Measurements from ENCODE around the gene AHI1. TPM values are rescaled to one million over a fixed set of nuclear protein-coding genes. Genes with fewer than 3 reads are reported as not detected.

The AHI1 gene
- total RNA-seq, 2 experiments from 2014 or later, result 21.1 to 27.5 TPM

- POLR2A ChIA-PET, result no interaction called here
- Histone ChIP-seq H3K27ac (ENCODE audit: low read depth in 1 of 2, low read length in 2 of 2) (no peak overlapping the region), H3K36me3 (ENCODE audit: insufficient read depth, low read length) (no peaks in the 10 kb centered on the region), H3K4me1 (ENCODE audit: insufficient read depth, low read length) (no peaks in the 10 kb centered on the region), H3K27me3 (ENCODE audit: control insufficient read depth in 1 of 2, insufficient read depth in 2 of 2, low read length in 2 of 2) (no peaks in the 10 kb centered on the region), H3K4me3 (ENCODE audit: low read length) (no peak overlapping the region), H3K9me3 (ENCODE audit: control insufficient read depth in 1 of 2, insufficient read depth in 1 of 2, low read length in 2 of 2) (peaks cover 0 to 3% of the 10 kb centered on the region in 2 experiments)
- Mint-ChIP-seq H3K27ac (no peak overlapping the region), H3K4me3 (no peak overlapping the region), H3K9me3 (peaks cover 2% of the 10 kb centered on the region), H3K27me3 (no peaks in the 10 kb centered on the region), H3K36me3 (ENCODE audit: low read depth) (peaks cover 25% of the 10 kb centered on the region), H3K4me1 (ENCODE audit: low read depth) (no peaks in the 10 kb centered on the region)
- intact Hi-C loops (cut with DNase I, micrococcal nuclease), result no loop called here
- CTCF ChIA-PET, result no interaction called here
- ATAC-seq (ENCODE audit: poor library complexity), result no peak
- DNase-seq, result no peak
- no peak for TF ChIP-seq CTCF (IDR thresholded peaks at IDR 0.05)
Observed at GRCh38 chr6:135301304-135301703, 196.2 kb downstream of the AHI1 start.

- no peak overlapping the region for H3K4me3 ChIP-seq (ENCODE audit: low read length)
- H3K36me3 Mint-ChIP-seq (ENCODE audit: low read depth), result peaks cover 26% of the 10 kb centered on the region
- no peaks in the 10 kb centered on the region for H3K27me3 ChIP-seq (ENCODE audit: control insufficient read depth in 1 of 2, insufficient read depth in 2 of 2, low read length in 2 of 2)
- no peak overlapping the region for H3K27ac ChIP-seq (ENCODE audit: low read depth in 1 of 2, low read length in 2 of 2)
- no peak for ATAC-seq (ENCODE audit: poor library complexity)
- H3K27me3 Mint-ChIP-seq, result no peaks in the 10 kb centered on the region
- H3K9me3 Mint-ChIP-seq, result peaks cover 2% of the 10 kb centered on the region
- no peaks in the 10 kb centered on the region for H3K4me1 ChIP-seq (ENCODE audit: insufficient read depth, low read length)
- no peak overlapping the region for H3K4me3 Mint-ChIP-seq
- H3K36me3 ChIP-seq (ENCODE audit: insufficient read depth, low read length), result no peaks in the 10 kb centered on the region
- no peak for TF ChIP-seq CTCF (IDR thresholded peaks at IDR 0.05)
- ChIA-PET POLR2A (no interaction called here), CTCF (no interaction called here)
- intact Hi-C loops (cut with DNase I, micrococcal nuclease), result no loop called here
- no peak overlapping the region for H3K27ac Mint-ChIP-seq
- peaks cover 0 to 3% of the 10 kb centered on the region in 2 experiments for H3K9me3 ChIP-seq (ENCODE audit: control insufficient read depth in 1 of 2, insufficient read depth in 1 of 2, low read length in 2 of 2)
- DNase-seq, result no peak
- no peaks in the 10 kb centered on the region for H3K4me1 Mint-ChIP-seq (ENCODE audit: low read depth)
Observed at GRCh38 chr6:135300576-135300975, 197.0 kb downstream of the AHI1 start.

- intact Hi-C loops (cut with DNase I, micrococcal nuclease), result no loop called here
- peaks cover 2% of the 10 kb centered on the region for H3K9me3 Mint-ChIP-seq
- Histone ChIP-seq H3K36me3 (ENCODE audit: insufficient read depth, low read length) (no peaks in the 10 kb centered on the region), H3K4me3 (ENCODE audit: low read length) (no peak overlapping the region), H3K27me3 (ENCODE audit: control insufficient read depth in 1 of 2, insufficient read depth in 2 of 2, low read length in 2 of 2) (no peaks in the 10 kb centered on the region), H3K4me1 (ENCODE audit: insufficient read depth, low read length) (no peaks in the 10 kb centered on the region), H3K9me3 (ENCODE audit: control insufficient read depth in 1 of 2, insufficient read depth in 1 of 2, low read length in 2 of 2) (peaks cover 0 to 3% of the 10 kb centered on the region in 2 experiments), H3K27ac (ENCODE audit: low read depth in 1 of 2, low read length in 2 of 2) (no peak overlapping the region)
- H3K4me3 Mint-ChIP-seq, result no peak overlapping the region
- ChIA-PET POLR2A (no interaction called here), CTCF (no interaction called here)
- H3K4me1 Mint-ChIP-seq (ENCODE audit: low read depth), result no peaks in the 10 kb centered on the region
- TF ChIP-seq CTCF (IDR thresholded peaks at IDR 0.05), result no peak
- ATAC-seq (ENCODE audit: poor library complexity), result no peak
- DNase-seq, result no peak
- peaks cover 18% of the 10 kb centered on the region for H3K36me3 Mint-ChIP-seq (ENCODE audit: low read depth)
- no peak overlapping the region for H3K27ac Mint-ChIP-seq
- no peaks in the 10 kb centered on the region for H3K27me3 Mint-ChIP-seq
Observed at GRCh38 chr6:135299256-135299655, 198.3 kb downstream of the AHI1 start.

Measured in CD4-positive, alpha-beta T cell (primary cell).